ENCODE measurements around the gene ARHGEF19. TPM values are rescaled to one million over a fixed set of nuclear protein-coding genes. Genes with fewer than 3 reads are reported as not detected.

ARHGEF19 gene
- total and polyA plus RNA-seq, 9 of the 15 experiments (the other 6 are each of a cell fraction or from before 2014, with no cell fraction given) = 0.73 to 21.0 (median 5.2) TPM

DNA sequence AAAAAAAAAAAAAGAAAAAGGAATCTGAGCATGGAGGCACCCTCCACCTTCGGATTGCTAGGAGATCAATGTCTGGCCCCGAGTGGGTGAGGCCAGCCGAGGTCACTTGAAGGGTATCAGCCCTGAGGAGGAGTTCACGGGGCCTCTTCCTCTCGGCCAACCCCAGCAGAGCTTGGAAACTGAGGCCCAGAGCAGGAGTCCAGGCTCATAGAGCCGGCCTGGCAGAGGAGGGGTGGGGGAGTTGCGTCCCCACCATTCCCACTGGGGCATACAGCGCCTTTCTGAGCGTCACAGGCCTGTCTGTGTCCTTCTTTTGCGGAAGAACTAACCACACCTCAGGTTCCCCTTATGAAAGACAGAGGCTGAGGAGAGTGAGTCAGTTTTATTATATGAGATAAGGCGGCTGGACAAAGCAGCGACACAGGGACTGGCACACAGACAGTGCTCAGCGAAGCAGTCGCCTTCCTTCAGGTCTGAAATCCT lies 39.4 kb downstream of the ARHGEF19 start (continued):
- TF ChIP-seq, protein P1, sequence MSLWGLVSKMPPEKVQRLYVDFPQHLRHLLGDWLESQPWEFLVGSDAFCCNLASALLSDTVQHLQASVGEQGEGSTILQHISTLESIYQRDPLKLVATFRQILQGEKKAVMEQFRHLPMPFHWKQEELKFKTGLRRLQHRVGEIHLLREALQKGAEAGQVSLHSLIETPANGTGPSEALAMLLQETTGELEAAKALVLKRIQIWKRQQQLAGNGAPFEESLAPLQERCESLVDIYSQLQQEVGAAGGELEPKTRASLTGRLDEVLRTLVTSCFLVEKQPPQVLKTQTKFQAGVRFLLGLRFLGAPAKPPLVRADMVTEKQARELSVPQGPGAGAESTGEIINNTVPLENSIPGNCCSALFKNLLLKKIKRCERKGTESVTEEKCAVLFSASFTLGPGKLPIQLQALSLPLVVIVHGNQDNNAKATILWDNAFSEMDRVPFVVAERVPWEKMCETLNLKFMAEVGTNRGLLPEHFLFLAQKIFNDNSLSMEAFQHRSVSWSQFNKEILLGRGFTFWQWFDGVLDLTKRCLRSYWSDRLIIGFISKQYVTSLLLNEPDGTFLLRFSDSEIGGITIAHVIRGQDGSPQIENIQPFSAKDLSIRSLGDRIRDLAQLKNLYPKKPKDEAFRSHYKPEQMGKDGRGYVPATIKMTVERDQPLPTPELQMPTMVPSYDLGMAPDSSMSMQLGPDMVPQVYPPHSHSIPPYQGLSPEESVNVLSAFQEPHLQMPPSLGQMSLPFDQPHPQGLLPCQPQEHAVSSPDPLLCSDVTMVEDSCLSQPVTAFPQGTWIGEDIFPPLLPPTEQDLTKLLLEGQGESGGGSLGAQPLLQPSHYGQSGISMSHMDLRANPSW (CRISPR knock-in tag; IDR thresholded peaks at IDR 0.05) = no peak
- TF ChIP-seq, protein P2, sequence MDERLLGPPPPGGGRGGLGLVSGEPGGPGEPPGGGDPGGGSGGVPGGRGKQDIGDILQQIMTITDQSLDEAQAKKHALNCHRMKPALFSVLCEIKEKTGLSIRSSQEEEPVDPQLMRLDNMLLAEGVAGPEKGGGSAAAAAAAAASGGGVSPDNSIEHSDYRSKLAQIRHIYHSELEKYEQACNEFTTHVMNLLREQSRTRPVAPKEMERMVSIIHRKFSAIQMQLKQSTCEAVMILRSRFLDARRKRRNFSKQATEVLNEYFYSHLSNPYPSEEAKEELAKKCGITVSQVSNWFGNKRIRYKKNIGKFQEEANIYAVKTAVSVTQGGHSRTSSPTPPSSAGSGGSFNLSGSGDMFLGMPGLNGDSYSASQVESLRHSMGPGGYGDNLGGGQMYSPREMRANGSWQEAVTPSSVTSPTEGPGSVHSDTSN (CRISPR knock-in tag; IDR thresholded peaks at IDR 0.05; ENCODE audit: low read depth) = no peak
- TF ChIP-seq, protein P2 (tag; conservative IDR thresholded peaks at IDR 0.05; ENCODE audit: low read depth) = no peak
- TF ChIP-seq FOS (IDR thresholded peaks at IDR 0.05; ENCODE audit: extremely low read depth, insufficient read length) (peak; percentile 17), ZNF384 (IDR thresholded peaks at IDR 0.05; ENCODE audit: low read depth, low read length) (no peak), HLTF (IDR thresholded peaks at IDR 0.05) (no peak), MTA3 (IDR thresholded peaks at IDR 0.05; ENCODE audit: borderline replicate concordance) (peak; percentile 86), ZNF436 (CRISPR knock-in tag; IDR thresholded peaks at IDR 0.05) (no peak), GTF2F1 (IDR thresholded peaks at IDR 0.05; ENCODE audit: low read depth, low read length) (no peak), ZNF589 (CRISPR knock-in tag; IDR thresholded peaks at IDR 0.05; ENCODE audit: low read depth) (no peak)
- TF ChIP-seq, protein P3, sequence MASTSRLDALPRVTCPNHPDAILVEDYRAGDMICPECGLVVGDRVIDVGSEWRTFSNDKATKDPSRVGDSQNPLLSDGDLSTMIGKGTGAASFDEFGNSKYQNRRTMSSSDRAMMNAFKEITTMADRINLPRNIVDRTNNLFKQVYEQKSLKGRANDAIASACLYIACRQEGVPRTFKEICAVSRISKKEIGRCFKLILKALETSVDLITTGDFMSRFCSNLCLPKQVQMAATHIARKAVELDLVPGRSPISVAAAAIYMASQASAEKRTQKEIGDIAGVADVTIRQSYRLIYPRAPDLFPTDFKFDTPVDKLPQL (IDR thresholded peaks at IDR 0.05; ENCODE audit: extremely low read depth, insufficient read length) = peak; percentile 21
- TF ChIP-seq, protein P4, sequence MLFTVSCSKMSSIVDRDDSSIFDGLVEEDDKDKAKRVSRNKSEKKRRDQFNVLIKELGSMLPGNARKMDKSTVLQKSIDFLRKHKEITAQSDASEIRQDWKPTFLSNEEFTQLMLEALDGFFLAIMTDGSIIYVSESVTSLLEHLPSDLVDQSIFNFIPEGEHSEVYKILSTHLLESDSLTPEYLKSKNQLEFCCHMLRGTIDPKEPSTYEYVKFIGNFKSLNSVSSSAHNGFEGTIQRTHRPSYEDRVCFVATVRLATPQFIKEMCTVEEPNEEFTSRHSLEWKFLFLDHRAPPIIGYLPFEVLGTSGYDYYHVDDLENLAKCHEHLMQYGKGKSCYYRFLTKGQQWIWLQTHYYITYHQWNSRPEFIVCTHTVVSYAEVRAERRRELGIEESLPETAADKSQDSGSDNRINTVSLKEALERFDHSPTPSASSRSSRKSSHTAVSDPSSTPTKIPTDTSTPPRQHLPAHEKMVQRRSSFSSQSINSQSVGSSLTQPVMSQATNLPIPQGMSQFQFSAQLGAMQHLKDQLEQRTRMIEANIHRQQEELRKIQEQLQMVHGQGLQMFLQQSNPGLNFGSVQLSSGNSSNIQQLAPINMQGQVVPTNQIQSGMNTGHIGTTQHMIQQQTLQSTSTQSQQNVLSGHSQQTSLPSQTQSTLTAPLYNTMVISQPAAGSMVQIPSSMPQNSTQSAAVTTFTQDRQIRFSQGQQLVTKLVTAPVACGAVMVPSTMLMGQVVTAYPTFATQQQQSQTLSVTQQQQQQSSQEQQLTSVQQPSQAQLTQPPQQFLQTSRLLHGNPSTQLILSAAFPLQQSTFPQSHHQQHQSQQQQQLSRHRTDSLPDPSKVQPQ (CRISPR knock-in tag; IDR thresholded peaks at IDR 0.05; ENCODE audit: borderline replicate concordance) = no peak
- TF ChIP-seq, protein P5, sequence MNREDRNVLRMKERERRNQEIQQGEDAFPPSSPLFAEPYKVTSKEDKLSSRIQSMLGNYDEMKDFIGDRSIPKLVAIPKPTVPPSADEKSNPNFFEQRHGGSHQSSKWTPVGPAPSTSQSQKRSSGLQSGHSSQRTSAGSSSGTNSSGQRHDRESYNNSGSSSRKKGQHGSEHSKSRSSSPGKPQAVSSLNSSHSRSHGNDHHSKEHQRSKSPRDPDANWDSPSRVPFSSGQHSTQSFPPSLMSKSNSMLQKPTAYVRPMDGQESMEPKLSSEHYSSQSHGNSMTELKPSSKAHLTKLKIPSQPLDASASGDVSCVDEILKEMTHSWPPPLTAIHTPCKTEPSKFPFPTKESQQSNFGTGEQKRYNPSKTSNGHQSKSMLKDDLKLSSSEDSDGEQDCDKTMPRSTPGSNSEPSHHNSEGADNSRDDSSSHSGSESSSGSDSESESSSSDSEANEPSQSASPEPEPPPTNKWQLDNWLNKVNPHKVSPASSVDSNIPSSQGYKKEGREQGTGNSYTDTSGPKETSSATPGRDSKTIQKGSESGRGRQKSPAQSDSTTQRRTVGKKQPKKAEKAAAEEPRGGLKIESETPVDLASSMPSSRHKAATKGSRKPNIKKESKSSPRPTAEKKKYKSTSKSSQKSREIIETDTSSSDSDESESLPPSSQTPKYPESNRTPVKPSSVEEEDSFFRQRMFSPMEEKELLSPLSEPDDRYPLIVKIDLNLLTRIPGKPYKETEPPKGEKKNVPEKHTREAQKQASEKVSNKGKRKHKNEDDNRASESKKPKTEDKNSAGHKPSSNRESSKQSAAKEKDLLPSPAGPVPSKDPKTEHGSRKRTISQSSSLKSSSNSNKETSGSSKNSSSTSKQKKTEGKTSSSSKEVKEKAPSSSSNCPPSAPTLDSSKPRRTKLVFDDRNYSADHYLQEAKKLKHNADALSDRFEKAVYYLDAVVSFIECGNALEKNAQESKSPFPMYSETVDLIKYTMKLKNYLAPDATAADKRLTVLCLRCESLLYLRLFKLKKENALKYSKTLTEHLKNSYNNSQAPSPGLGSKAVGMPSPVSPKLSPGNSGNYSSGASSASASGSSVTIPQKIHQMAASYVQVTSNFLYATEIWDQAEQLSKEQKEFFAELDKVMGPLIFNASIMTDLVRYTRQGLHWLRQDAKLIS (CRISPR knock-in tag; IDR thresholded peaks at IDR 0.05) = no peak

All from K562 (cell line).